ENCODE results near the gene INSYN2B. TPM values are rescaled to one million over a fixed set of nuclear protein-coding genes. Genes with fewer than 3 reads are reported as not detected.
"Not testable (repeated sequence)": the region's sequence is repeated elsewhere in the genome, so short reads cannot be mapped to it uniquely, and the experiment has no call there.

Gene INSYN2B
- total RNA-seq, 3 donors from 2014 or later, result not detected

- Mint-ChIP-seq H3K36me3 (ENCODE audit: insufficient read depth) (peaks cover 30% of the 10 kb centered on the region), H3K4me1 (ENCODE audit: low read depth) (no peaks in the 10 kb centered on the region), H3K4me3 (no peak overlapping the region), H3K27me3 (ENCODE audit: low read depth) (no peaks in the 10 kb centered on the region), H3K9me3 (no peaks in the 10 kb centered on the region)
- ATAC-seq (no peak), DNase-seq (no peak)
Observed at GRCh38 chr5:169956756-169957155, 23.5 kb downstream of the INSYN2B start.

GRCh38 chr5:169956126-169956525 lies 24.2 kb downstream of the INSYN2B start:
- ATAC-seq, result no peak
- no peaks in the 10 kb centered on the region for H3K4me1 Mint-ChIP-seq (ENCODE audit: low read depth)
- no peak overlapping the region for H3K4me3 Mint-ChIP-seq

GRCh38 chr5:169954786-169955185 lies 25.5 kb downstream of the INSYN2B start:
- H3K4me1 Mint-ChIP-seq (ENCODE audit: low read depth), result no peaks in the 10 kb centered on the region
- H3K27me3 Mint-ChIP-seq (ENCODE audit: low read depth), result no peaks in the 10 kb centered on the region
- H3K4me3 Mint-ChIP-seq, result no peak overlapping the region
- peaks cover 33% of the 10 kb centered on the region for H3K36me3 Mint-ChIP-seq (ENCODE audit: insufficient read depth)
- ATAC-seq (no peak), DNase-seq (no peak)
- no peaks in the 10 kb centered on the region for H3K9me3 Mint-ChIP-seq

More at GRCh38 chr5:169956126-169956525, 24.2 kb downstream of the INSYN2B start:
- Mint-ChIP-seq H3K9me3 (no peaks in the 10 kb centered on the region), H3K27me3 (ENCODE audit: low read depth) (no peaks in the 10 kb centered on the region), H3K36me3 (ENCODE audit: insufficient read depth) (peaks cover 33% of the 10 kb centered on the region)
- DNase-seq, result no peak

- not testable (repeated sequence) for H3K4me3 Mint-ChIP-seq; DNase-seq; H3K4me1 Mint-ChIP-seq (ENCODE audit: low read depth); H3K9me3 Mint-ChIP-seq; ATAC-seq; H3K27me3 Mint-ChIP-seq (ENCODE audit: low read depth)
- peaks cover 40% of the 10 kb centered on the region for H3K36me3 Mint-ChIP-seq (ENCODE audit: insufficient read depth)
Observed at GRCh38 chr5:169953196-169953595, 27.1 kb downstream of the INSYN2B start.

GRCh38 chr5:169950333-169950732 lies 30.0 kb downstream of the INSYN2B start:
- Mint-ChIP-seq H3K36me3 (ENCODE audit: insufficient read depth) (peaks cover 41% of the 10 kb centered on the region), H3K4me3 (no peak overlapping the region), H3K9me3 (no peaks in the 10 kb centered on the region), H3K4me1 (ENCODE audit: low read depth) (peaks cover 2% of the 10 kb centered on the region), H3K27me3 (ENCODE audit: low read depth) (no peaks in the 10 kb centered on the region)
- DNase-seq (no peak), ATAC-seq (no peak)

- Mint-ChIP-seq H3K27me3 (ENCODE audit: low read depth) (no peaks in the 10 kb centered on the region), H3K4me1 (ENCODE audit: low read depth) (peaks cover 2% of the 10 kb centered on the region), H3K4me3 (no peak overlapping the region), H3K9me3 (no peaks in the 10 kb centered on the region), H3K36me3 (ENCODE audit: insufficient read depth) (peaks cover 31% of the 10 kb centered on the region)
- DNase-seq (no peak), ATAC-seq (no peak)
Observed at GRCh38 chr5:169946743-169947295, 33.5 kb downstream of the INSYN2B start.

- Mint-ChIP-seq H3K27me3 (ENCODE audit: low read depth) (no peaks in the 10 kb centered on the region), H3K36me3 (ENCODE audit: insufficient read depth) (peaks cover 29% of the 10 kb centered on the region), H3K9me3 (no peaks in the 10 kb centered on the region), H3K4me1 (ENCODE audit: low read depth) (peaks cover 2% of the 10 kb centered on the region), H3K4me3 (no peak overlapping the region)
- no peak for ATAC-seq
- no peak for DNase-seq
Observed at GRCh38 chr5:169945831-169946261, 34.4 kb downstream of the INSYN2B start.

- DNase-seq (no peak), ATAC-seq (no peak)
- Mint-ChIP-seq H3K9me3 (no peaks in the 10 kb centered on the region), H3K4me3 (no peak overlapping the region), H3K36me3 (ENCODE audit: insufficient read depth) (peaks cover 27% of the 10 kb centered on the region), H3K27me3 (ENCODE audit: low read depth) (no peaks in the 10 kb centered on the region), H3K4me1 (ENCODE audit: low read depth) (peaks cover 2% of the 10 kb centered on the region)
Observed at GRCh38 chr5:169944922-169945680, 35.2 kb downstream of the INSYN2B start.

- no peak for DNase-seq
- Mint-ChIP-seq H3K36me3 (ENCODE audit: insufficient read depth) (peaks cover 20% of the 10 kb centered on the region), H3K4me3 (no peak overlapping the region), H3K4me1 (ENCODE audit: low read depth) (peaks cover 2% of the 10 kb centered on the region), H3K9me3 (no peaks in the 10 kb centered on the region), H3K27me3 (ENCODE audit: low read depth) (no peaks in the 10 kb centered on the region)
- no peak for ATAC-seq
Observed at GRCh38 chr5:169944115-169944514, 36.2 kb downstream of the INSYN2B start.

- Mint-ChIP-seq H3K9me3 (no peaks in the 10 kb centered on the region), H3K4me3 (no peak overlapping the region), H3K36me3 (ENCODE audit: insufficient read depth) (peaks cover 16% of the 10 kb centered on the region), H3K27me3 (ENCODE audit: low read depth) (no peaks in the 10 kb centered on the region), H3K4me1 (ENCODE audit: low read depth) (peaks cover 2% of the 10 kb centered on the region)
- DNase-seq (no peak), ATAC-seq (no peak)
Observed at GRCh38 chr5:169943026-169943425, 37.3 kb downstream of the INSYN2B start.

- Mint-ChIP-seq H3K9me3 (no peaks in the 10 kb centered on the region), H3K4me3 (no peak overlapping the region), H3K4me1 (ENCODE audit: low read depth) (peaks cover 2% of the 10 kb centered on the region), H3K36me3 (ENCODE audit: insufficient read depth) (peaks cover 18% of the 10 kb centered on the region), H3K27me3 (ENCODE audit: low read depth) (no peaks in the 10 kb centered on the region)
- DNase-seq (no peak), ATAC-seq (no peak)
Observed at GRCh38 chr5:169942181-169942580, 38.1 kb downstream of the INSYN2B start.

- H3K4me1 Mint-ChIP-seq (ENCODE audit: low read depth), result peaks cover 2% of the 10 kb centered on the region
Observed at GRCh38 chr5:169941542-169941941, 38.8 kb downstream of the INSYN2B start.

GRCh38 chr5:169939731-169940130 lies 40.6 kb downstream of the INSYN2B start:
- no peak for DNase-seq
- no peak overlapping the region for H3K4me3 Mint-ChIP-seq
- no peak for ATAC-seq
- peaks cover 14% of the 10 kb centered on the region for H3K4me1 Mint-ChIP-seq (ENCODE audit: low read depth)
- no peaks in the 10 kb centered on the region for H3K9me3 Mint-ChIP-seq
- no peaks in the 10 kb centered on the region for H3K27me3 Mint-ChIP-seq (ENCODE audit: low read depth)
- peaks cover 21% of the 10 kb centered on the region for H3K36me3 Mint-ChIP-seq (ENCODE audit: insufficient read depth)

More at GRCh38 chr5:169941542-169941941, 38.8 kb downstream of the INSYN2B start:
- Mint-ChIP-seq H3K36me3 (ENCODE audit: insufficient read depth) (peaks cover 19% of the 10 kb centered on the region), H3K27me3 (ENCODE audit: low read depth) (no peaks in the 10 kb centered on the region), H3K4me3 (no peak overlapping the region), H3K9me3 (no peaks in the 10 kb centered on the region)
- no peak for ATAC-seq
- no peak for DNase-seq

- ATAC-seq (no peak), DNase-seq (no peak)
- peaks cover 24% of the 10 kb centered on the region for H3K36me3 Mint-ChIP-seq (ENCODE audit: insufficient read depth)
- no peaks in the 10 kb centered on the region for H3K9me3 Mint-ChIP-seq
- H3K27me3 Mint-ChIP-seq (ENCODE audit: low read depth), result no peaks in the 10 kb centered on the region
- H3K4me3 Mint-ChIP-seq, result no peak overlapping the region
- H3K4me1 Mint-ChIP-seq (ENCODE audit: low read depth), result peaks cover 25% of the 10 kb centered on the region
Observed at GRCh38 chr5:169938439-169938838, 41.9 kb downstream of the INSYN2B start.

GRCh38 chr5:169935762-169936161 lies 44.5 kb downstream of the INSYN2B start:
- no peaks in the 10 kb centered on the region for H3K9me3 Mint-ChIP-seq
- H3K4me1 Mint-ChIP-seq (ENCODE audit: low read depth), result peaks cover 40% of the 10 kb centered on the region
- no peak overlapping the region for H3K4me3 Mint-ChIP-seq
- ATAC-seq (no peak), DNase-seq (no peak)
- peaks cover 32% of the 10 kb centered on the region for H3K36me3 Mint-ChIP-seq (ENCODE audit: insufficient read depth)
- no peaks in the 10 kb centered on the region for H3K27me3 Mint-ChIP-seq (ENCODE audit: low read depth)

All from activated T-cell treated with anti-CD3 and anti-CD28 coated beads, Interleukin-2, amount 50 U/mL, for 4 hours (primary cell).